ENCODE measurements around the gene ANKK1. TPM values are rescaled to one million over a fixed set of nuclear protein-coding genes. Genes with fewer than 3 reads are reported as not detected.

The ANKK1 gene
- total and polyA plus RNA-seq, 7 donors = 0.45 to 0.54 TPM; not detected in 5

DNA sequence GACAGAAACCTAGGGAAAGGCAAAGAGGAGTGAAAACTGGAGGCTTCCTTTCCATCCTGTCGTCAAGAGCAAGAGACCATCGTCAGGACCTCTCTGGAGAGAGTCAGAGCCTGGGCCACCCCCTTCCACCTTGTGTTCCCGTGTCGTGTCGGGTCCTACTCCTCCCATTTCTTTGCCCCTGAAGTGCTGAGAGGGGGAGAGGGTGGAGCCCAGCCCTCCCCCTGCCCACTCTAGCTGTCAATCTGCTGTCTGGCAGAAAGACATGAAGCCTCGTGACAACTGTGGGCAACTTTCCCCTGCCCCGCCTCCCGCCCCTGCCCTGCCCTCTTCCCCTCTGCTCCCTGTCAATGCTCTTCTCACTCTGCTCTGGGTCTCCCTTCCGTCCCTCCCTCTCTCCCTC lies 20.6 kb downstream of the ANKK1 start:
- WGBS, 2 donors = 33 to 72% methylated on average over 9 of the region's 9 CpGs
- H3K27ac ChIP-seq = no peak overlapping the region
- H3K9me3 ChIP-seq = no peaks in the 10 kb centered on the region
- H3K36me3 ChIP-seq = no peaks in the 10 kb centered on the region
- TF ChIP-seq EP300 (IDR thresholded peaks at IDR 0.05) (no peak), POLR2A (IDR thresholded peaks at IDR 0.05) (no peak), POLR2AphosphoS5 (IDR thresholded peaks at IDR 0.05) (no peak)
- TF ChIP-seq, protein P1, sequence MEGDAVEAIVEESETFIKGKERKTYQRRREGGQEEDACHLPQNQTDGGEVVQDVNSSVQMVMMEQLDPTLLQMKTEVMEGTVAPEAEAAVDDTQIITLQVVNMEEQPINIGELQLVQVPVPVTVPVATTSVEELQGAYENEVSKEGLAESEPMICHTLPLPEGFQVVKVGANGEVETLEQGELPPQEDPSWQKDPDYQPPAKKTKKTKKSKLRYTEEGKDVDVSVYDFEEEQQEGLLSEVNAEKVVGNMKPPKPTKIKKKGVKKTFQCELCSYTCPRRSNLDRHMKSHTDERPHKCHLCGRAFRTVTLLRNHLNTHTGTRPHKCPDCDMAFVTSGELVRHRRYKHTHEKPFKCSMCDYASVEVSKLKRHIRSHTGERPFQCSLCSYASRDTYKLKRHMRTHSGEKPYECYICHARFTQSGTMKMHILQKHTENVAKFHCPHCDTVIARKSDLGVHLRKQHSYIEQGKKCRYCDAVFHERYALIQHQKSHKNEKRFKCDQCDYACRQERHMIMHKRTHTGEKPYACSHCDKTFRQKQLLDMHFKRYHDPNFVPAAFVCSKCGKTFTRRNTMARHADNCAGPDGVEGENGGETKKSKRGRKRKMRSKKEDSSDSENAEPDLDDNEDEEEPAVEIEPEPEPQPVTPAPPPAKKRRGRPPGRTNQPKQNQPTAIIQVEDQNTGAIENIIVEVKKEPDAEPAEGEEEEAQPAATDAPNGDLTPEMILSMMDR (IDR thresholded peaks at IDR 0.05) = no peak
- no peaks in the 10 kb centered on the region for H3K27me3 ChIP-seq
- DNase-seq = no peak
- no peaks in the 10 kb centered on the region for H3K4me1 ChIP-seq
- intact Hi-C loops (cut with DNase I) = no loop called here
- no peak overlapping the region for H3K4me3 ChIP-seq

DNA sequence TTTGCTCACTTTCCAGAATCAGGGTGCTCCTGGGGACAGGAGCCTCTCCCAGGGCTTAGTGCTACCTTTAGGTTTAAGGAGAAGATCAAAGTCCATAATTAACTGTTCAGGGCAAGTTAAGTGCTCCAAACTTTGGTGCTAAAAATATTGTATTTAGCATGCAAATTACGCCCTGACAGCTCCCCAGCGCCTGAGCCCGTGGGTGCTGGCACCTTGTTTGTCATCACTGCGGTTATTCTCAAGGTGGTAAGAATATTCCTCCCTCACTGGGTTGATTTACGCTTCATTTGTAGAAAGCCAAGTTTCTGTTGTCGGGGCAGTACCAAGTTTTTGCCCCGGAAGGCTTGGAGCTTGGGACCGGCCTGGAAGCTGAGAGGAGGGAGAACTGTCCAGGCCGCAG lies 21.3 kb downstream of the ANKK1 start:
- TF ChIP-seq POLR2A (IDR thresholded peaks at IDR 0.05) = no peak
- TF ChIP-seq EP300 (IDR thresholded peaks at IDR 0.05) = no peak
- TF ChIP-seq, protein P1 (IDR thresholded peaks at IDR 0.05) = no peak
- no peak for TF ChIP-seq POLR2AphosphoS5 (IDR thresholded peaks at IDR 0.05)
- Histone ChIP-seq H3K36me3 (no peaks in the 10 kb centered on the region), H3K9me3 (no peaks in the 10 kb centered on the region), H3K27me3 (no peaks in the 10 kb centered on the region), H3K27ac (no peak overlapping the region), H3K4me3 (no peak overlapping the region), H3K4me1 (no peaks in the 10 kb centered on the region)
- WGBS, 2 donors = 84 to 90% methylated on average over 9 of the region's 9 CpGs
- no peak for DNase-seq
- intact Hi-C loops (cut with DNase I) = no loop called here

DNA sequence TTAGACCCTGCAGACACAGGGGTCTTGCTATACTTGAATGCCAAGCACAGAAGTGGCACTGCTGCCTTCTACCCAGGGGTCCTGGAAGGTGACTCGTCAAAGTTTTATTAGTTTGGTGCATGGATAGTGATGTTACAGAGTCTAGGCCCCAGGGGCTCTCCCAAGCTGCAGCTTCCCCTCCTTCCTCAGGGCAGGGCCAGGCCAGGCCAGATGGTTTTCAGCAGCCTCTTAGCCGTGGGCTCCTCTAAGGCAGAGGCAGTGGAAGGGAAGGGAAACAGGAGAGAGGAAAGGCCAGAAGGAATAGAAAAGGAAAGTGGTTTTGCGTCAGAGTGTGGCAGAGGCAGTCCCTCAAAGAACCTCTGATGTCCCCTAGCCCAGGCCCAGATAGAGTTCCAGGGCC lies 21.9 kb downstream of the ANKK1 start:
- no peaks in the 10 kb centered on the region for H3K9me3 ChIP-seq
- H3K27ac ChIP-seq = no peak overlapping the region
- intact Hi-C loops (cut with DNase I) = no loop called here
- H3K4me1 ChIP-seq = no peaks in the 10 kb centered on the region
- H3K36me3 ChIP-seq = no peaks in the 10 kb centered on the region
- WGBS, 2 donors = 79 to 82% methylated on average over 3 of the region's 3 CpGs
- no peak overlapping the region for H3K4me3 ChIP-seq
- no peak for DNase-seq
- no peaks in the 10 kb centered on the region for H3K27me3 ChIP-seq
- TF ChIP-seq POLR2A (IDR thresholded peaks at IDR 0.05) = no peak
- TF ChIP-seq, protein P1 (IDR thresholded peaks at IDR 0.05) = no peak

DNA sequence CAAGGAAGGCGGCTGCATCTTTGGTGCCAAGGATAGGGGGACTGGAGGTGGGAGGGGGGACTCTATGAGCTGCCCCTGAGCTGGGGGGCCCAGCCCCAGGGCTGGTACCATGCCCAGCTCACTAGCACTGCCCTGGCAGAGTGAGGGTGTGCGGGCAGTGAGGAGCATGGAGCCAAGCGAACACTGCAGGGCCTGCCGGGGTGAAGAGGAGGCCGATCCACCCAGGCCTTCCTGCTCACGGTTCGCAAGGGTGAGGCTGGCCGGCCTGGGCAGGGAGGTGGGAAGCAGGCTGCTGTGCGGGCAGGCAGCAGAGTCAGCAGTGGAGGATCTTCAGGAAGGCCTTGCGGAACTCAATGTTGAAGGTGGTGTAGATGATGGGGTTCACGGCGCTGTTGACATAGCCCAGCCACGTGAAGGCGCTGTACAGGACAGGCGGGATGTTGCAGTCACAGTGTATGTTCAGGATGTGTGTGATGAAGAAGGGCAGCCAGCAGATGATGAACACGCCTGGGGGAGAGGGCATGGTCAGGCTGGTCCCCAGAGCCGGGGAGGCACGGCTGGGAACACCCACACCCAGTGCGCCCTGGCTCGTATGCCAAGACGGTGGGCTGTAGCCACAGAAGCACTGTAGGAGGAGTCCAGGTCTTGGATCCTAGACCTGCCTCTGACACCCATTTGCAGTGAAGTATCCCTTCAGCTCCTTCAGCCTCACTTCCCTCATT lies 23.0 kb downstream of the ANKK1 start:
- intact Hi-C loops (cut with DNase I) = no loop called here
- WGBS, 2 donors = 90 to 92% methylated on average over 21 of the region's 21 CpGs
- Histone ChIP-seq H3K4me1 (no peaks in the 10 kb centered on the region), H3K36me3 (no peaks in the 10 kb centered on the region), H3K4me3 (no peak overlapping the region), H3K27ac (no peak overlapping the region), H3K27me3 (no peaks in the 10 kb centered on the region), H3K9me3 (no peaks in the 10 kb centered on the region)
- no peak for DNase-seq
- no peak for TF ChIP-seq POLR2AphosphoS5 (IDR thresholded peaks at IDR 0.05)

DNA sequence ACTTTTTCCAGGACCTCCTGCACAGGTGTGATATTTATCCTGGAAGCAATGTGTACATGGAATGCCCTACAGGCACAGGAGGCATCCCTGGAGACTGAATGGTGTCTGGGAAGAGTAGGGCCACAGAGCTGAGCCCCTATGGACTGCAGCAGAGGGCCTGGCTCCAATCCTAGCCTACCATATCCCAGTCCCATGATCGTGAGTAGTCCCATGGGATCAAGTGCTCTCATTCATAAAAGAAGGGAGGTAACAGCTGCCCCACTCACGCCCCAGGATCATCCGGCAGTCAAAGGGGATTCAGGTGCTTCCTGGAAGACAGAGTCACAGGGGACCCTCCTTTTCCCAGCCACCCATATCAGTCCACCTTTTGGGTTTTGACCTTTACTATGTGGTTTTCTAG lies 24.0 kb downstream of the ANKK1 start:
- H3K4me1 ChIP-seq = no peaks in the 10 kb centered on the region
- intact Hi-C loops (cut with DNase I) = no loop called here
- H3K36me3 ChIP-seq = no peaks in the 10 kb centered on the region
- DNase-seq = no peak
- H3K9me3 ChIP-seq = no peaks in the 10 kb centered on the region
- H3K27me3 ChIP-seq = no peaks in the 10 kb centered on the region
- WGBS, 2 donors = 91% methylated on average over 3 of the region's 3 CpGs
- no peak for TF ChIP-seq EP300 (IDR thresholded peaks at IDR 0.05)
- no peak for TF ChIP-seq POLR2A (IDR thresholded peaks at IDR 0.05)
- TF ChIP-seq, protein P1 (IDR thresholded peaks at IDR 0.05) = no peak
- H3K4me3 ChIP-seq = no peak overlapping the region
- no peak overlapping the region for H3K27ac ChIP-seq
